ENCODE data around the gene ADGRG3.
"Not testable (repeated sequence)": the region's sequence is repeated elsewhere in the genome, so short reads cannot be mapped to it uniquely, and the experiment has no call there.

The ADGRG3 gene

DNA sequence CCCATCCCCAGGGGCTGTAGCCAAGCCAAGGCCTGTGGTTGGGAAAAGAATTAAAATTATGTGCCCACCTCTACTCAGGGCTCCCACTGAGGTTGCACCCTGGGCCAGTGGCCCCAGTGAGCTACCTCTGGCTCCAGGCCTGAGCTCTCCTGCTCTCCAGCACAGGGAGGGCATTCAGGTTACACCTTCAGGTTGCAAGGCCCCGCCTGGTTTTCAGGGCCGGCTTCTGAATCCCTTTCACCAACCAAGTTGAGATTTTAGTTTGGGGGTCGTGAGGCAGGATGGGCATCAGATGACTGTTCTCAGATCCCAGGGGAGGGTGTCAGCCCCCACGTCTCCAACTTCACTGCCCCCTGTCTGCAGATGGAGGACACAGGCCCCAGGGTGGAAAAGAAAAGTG lies 59.5 kb downstream of the ADGRG3 start:
- H3K4me1 Mint-ChIP-seq: peaks cover 5% of the 10 kb centered on the region
- H3K27me3 Mint-ChIP-seq (ENCODE audit: low read depth): peaks cover 3% of the 10 kb centered on the region
- H3K9me3 Mint-ChIP-seq: no peaks in the 10 kb centered on the region
- no peak overlapping the region for H3K4me3 Mint-ChIP-seq
- no peaks in the 10 kb centered on the region for H3K36me3 Mint-ChIP-seq (ENCODE audit: low read depth)
- TF ChIP-seq, protein P1, sequence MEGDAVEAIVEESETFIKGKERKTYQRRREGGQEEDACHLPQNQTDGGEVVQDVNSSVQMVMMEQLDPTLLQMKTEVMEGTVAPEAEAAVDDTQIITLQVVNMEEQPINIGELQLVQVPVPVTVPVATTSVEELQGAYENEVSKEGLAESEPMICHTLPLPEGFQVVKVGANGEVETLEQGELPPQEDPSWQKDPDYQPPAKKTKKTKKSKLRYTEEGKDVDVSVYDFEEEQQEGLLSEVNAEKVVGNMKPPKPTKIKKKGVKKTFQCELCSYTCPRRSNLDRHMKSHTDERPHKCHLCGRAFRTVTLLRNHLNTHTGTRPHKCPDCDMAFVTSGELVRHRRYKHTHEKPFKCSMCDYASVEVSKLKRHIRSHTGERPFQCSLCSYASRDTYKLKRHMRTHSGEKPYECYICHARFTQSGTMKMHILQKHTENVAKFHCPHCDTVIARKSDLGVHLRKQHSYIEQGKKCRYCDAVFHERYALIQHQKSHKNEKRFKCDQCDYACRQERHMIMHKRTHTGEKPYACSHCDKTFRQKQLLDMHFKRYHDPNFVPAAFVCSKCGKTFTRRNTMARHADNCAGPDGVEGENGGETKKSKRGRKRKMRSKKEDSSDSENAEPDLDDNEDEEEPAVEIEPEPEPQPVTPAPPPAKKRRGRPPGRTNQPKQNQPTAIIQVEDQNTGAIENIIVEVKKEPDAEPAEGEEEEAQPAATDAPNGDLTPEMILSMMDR (IDR thresholded peaks at IDR 0.05; ENCODE audit: unreplicated experiment in 3 of 3): no peak
- H3K27ac Mint-ChIP-seq: no peak overlapping the region

DNA sequence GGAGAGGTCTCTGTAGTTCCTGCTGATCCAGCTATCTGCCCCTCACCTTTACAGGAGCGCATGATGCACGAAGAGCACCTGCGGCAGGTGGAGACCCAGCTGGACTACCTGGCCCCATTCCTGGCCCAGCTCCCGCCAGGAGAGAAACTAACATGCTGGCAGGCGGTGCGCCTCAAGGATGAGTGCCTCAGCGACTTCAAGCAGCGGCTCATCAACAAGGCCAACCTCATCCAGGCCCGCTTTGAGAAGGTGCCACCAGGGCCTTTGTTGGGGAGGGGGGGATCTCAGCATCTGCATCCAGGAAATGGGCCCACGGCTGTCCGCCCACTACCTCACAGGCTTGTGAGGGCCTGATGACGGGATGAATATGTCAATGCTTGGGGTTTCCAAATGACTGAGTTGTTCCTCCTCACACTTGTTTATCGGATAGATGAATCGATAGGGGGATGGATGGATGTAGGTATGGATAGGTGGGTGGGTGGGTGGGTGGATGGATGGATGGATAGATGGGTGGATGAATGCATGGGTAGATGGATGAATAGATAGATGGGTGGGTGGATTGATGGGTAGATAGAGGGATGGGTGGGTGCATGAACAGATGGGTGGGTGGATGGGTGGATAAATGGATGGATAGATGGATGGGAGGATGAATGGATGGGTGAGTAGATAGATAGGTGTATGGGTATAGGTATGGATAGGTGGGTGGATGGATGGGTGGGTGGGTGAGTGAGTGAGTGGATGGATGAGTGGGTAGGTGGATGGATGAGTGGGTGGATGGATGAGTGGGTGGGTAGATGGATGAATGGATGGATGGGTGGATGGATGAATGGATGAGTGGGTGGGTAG lies 60.5 kb downstream of the ADGRG3 start:
- Mint-ChIP-seq H3K27ac (no peak overlapping the region), H3K36me3 (ENCODE audit: low read depth) (no peaks in the 10 kb centered on the region), H3K4me1 (peaks cover 5% of the 10 kb centered on the region), H3K9me3 (peaks cover 5% of the 10 kb centered on the region), H3K4me3 (no peak overlapping the region), H3K27me3 (ENCODE audit: low read depth) (peaks cover 3% of the 10 kb centered on the region)
- TF ChIP-seq, protein P1 (IDR thresholded peaks at IDR 0.05; ENCODE audit: unreplicated experiment in 3 of 3): no peak

DNA sequence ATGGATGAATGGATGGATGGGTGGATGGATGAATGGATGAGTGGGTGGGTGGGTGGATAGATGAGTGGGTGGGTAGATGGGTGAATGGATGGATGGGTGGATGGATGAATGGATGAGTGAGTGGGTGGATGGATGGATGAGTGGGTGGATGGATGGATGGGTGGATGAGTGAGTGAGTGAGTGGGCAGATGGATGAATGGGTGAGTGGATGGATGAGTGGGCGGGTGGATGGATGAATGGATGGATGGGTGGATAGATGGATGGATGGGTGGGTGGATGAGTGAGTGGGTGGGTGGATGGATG lies 61.0 kb downstream of the ADGRG3 start:
- Mint-ChIP-seq H3K4me1 (peaks cover 5% of the 10 kb centered on the region), H3K36me3 (ENCODE audit: low read depth) (no peaks in the 10 kb centered on the region), H3K4me3 (no peak overlapping the region), H3K27ac (no peak overlapping the region), H3K9me3 (peaks cover 5% of the 10 kb centered on the region), H3K27me3 (ENCODE audit: low read depth) (peaks cover 3% of the 10 kb centered on the region)
- TF ChIP-seq, protein P1 (IDR thresholded peaks at IDR 0.05; ENCODE audit: unreplicated experiment in 3 of 3): no peak

DNA sequence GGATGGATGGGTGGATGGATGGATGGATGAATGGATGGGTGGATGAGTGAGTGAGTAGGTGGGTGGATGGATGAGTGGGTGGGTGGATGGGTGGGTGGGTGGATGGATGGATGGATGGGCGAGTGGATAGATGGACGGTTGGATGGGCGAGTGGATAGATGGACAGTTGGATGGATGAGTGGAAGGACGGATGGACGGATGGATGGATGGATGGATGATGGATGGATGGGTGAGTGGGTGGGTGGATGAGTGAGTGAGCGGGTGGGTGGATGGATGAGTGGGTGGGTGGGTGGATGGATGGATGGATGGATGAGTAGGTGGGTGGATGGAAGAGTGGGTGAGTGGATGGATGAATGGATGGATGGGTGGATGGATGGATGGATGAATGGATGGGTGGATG lies 61.7 kb downstream of the ADGRG3 start:
- H3K9me3 Mint-ChIP-seq; H3K27me3 Mint-ChIP-seq (ENCODE audit: low read depth); H3K27ac Mint-ChIP-seq; H3K4me1 Mint-ChIP-seq; H3K4me3 Mint-ChIP-seq; H3K36me3 Mint-ChIP-seq (ENCODE audit: low read depth): not testable (repeated sequence)

DNA sequence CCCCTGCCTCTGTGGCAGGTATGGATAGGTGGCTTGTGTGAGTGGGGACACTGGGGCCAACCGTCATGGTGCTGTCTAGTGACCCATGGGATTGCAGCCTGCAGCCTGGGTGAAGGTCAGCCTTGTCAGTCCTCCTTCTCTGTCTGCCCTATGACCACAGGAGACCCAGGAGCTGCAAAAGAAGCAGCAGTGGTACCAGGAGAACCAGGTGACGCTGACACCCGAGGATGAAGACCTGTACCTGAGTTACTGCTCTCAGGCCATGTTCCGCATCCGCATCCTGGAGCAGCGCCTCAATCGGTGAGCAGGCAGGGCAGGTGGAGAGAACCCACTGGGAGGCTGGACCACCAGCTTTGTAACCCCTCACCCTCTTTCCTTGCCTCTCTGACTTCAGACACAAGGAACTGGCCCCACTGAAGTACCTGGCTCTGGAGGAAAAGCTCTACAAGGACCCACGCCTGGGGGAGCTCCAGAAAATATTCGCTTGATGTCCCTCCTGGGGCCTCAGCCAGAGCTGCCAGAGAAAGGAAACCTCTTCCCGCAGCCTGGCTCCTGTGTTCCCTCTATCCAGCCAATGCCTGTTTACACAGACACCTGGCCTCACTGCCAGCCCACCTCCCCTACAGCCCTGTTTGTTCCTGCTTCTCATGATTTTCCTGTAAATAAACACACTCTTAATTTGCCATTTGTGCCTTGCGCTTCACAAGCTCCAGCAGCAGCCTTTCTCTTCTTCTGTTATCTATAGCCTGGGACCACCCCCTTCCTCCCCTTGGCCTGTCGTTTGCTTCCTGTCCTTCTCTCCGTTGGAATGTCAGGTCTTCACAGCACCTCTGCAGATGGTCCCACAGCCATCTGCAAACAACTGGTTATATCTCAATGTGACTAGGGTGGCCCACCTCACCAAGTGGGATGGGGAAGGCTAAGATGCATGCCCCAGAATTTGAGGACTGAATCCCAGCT lies 62.9 kb downstream of the ADGRG3 start:
- no peak overlapping the region for H3K27ac Mint-ChIP-seq
- TF ChIP-seq, protein P1 (IDR thresholded peaks at IDR 0.05; ENCODE audit: unreplicated experiment in 3 of 3): no peak
- peaks cover 3% of the 10 kb centered on the region for H3K27me3 Mint-ChIP-seq (ENCODE audit: low read depth)
- H3K4me1 Mint-ChIP-seq: peaks cover 5% of the 10 kb centered on the region
- no peak overlapping the region for H3K4me3 Mint-ChIP-seq
- H3K9me3 Mint-ChIP-seq: peaks cover 5% of the 10 kb centered on the region
- no peaks in the 10 kb centered on the region for H3K36me3 Mint-ChIP-seq (ENCODE audit: low read depth)

DNA sequence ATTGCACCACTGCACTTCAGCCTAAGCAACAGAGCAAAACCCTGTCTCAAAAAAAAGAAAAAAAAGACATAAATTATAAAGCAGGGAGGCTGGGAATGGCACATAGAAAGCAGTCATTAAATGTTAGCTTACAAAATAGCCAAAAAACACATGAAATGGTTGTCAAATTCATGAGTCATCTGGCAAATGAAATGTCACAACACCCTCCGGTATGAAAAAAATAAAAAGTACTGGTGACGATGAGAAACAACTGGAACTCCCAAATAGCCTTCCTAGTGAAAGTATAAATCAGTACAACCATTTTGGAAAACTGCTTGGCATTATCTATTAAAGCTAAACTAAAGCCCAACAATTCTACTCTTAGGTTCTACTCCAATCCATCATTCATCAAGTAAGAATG lies 63.9 kb downstream of the ADGRG3 start:
- H3K4me3 Mint-ChIP-seq: no peak overlapping the region
- H3K27ac Mint-ChIP-seq: no peak overlapping the region
- TF ChIP-seq, protein P1 (IDR thresholded peaks at IDR 0.05; ENCODE audit: unreplicated experiment in 3 of 3): no peak
- H3K4me1 Mint-ChIP-seq: peaks cover 14% of the 10 kb centered on the region
- H3K36me3 Mint-ChIP-seq (ENCODE audit: low read depth): no peaks in the 10 kb centered on the region
- peaks cover 5% of the 10 kb centered on the region for H3K9me3 Mint-ChIP-seq
- H3K27me3 Mint-ChIP-seq (ENCODE audit: low read depth): peaks cover 3% of the 10 kb centered on the region
